Bronchial epithelial cell (primary cell): ENCODE results near the gene UBE2J2. TPM values are rescaled to one million over a fixed set of nuclear protein-coding genes. Genes with fewer than 3 reads are reported as not detected.

Experiments used
- DNase-seq: peaks from one replicate; pipeline ENCODE4 v3.0.0-alpha.2; 2010; ENCODE audit warnings: low read depth
- FAIRE-seq: peaks from 2 replicates; lab custom pipeline; 2011; peaks lifted over from hg19 to GRCh38; lab: Jason Lieb, UNC
- H3K27me3 ChIP-seq: 2 replicates; pipeline ENCODE4 v1.5.1; 2011; ENCODE audit warnings: low read length; ENCODE audit not compliant: control insufficient read depth, insufficient read depth
- H3K36me3 ChIP-seq: 2 replicates; pipeline ENCODE4 v1.5.1; 2011; ENCODE audit warnings: low read length; ENCODE audit not compliant: control insufficient read depth, insufficient read depth
- H3K4me3 ChIP-seq: 2 replicates; pipeline ENCODE4 v1.5.1; 2011; ENCODE audit warnings: mild to moderate bottlenecking, low read depth, low read length, control low read depth
- CTCF ChIP-seq: IDR thresholded peaks from 2 replicates; pipeline ENCODE4 v1.5.1; 2011; ENCODE audit warnings: mild to moderate bottlenecking, moderate library complexity, low read length, control low read depth, inconsistent platforms; ENCODE audit not compliant: insufficient read depth, severe bottlenecking
- total RNA-seq: library from RNA; depleted of rRNA; stranded (reverse); fragments of >200 nt; gene quantifications from 2 replicates; pipeline ENCODE4 v1.2.1, GENCODE V29; 2014

UBE2J2 gene
- total RNA-seq, 1 donor from 2014 or later: 41.3 TPM

GRCh38 chr1:1204998-1205768 is 68.5 kb downstream of the UBE2J2 start:
- FAIRE-seq: no peak
- no peak for TF ChIP-seq CTCF
- H3K4me3 ChIP-seq: no peak overlapping the region

GRCh38 chr1:1204425-1204920 is 69.2 kb downstream of the UBE2J2 start:
- FAIRE-seq (no peak), DNase-seq (no peak)
- TF ChIP-seq CTCF: no peak
- Histone ChIP-seq H3K4me3 (no peak overlapping the region), H3K36me3 (no peaks in the 10 kb centered on the region), H3K27me3 (peaks cover 2% of the 10 kb centered on the region)

More at GRCh38 chr1:1204998-1205768, 68.5 kb downstream of the UBE2J2 start:
- H3K36me3 ChIP-seq: no peaks in the 10 kb centered on the region
- H3K27me3 ChIP-seq: peaks cover 2% of the 10 kb centered on the region
- DNase-seq: no peak

Other genes with a start within 250 kb of the UBE2J2 start
- 9.0 and 14.6 TPM in 2 replicates for gene RNF223, start 199.5 kb downstream of the UBE2J2 start, total RNA-seq
- gene C1orf159, start 157.8 kb downstream of the UBE2J2 start, total RNA-seq: 5.9 and 8.2 TPM in 2 replicates
- not detected in 2 replicates for gene TTLL10, start 100.0 kb downstream of the UBE2J2 start, total RNA-seq
- 1.7 TPM in 1 of 2 replicates, not detected in the other for gene TNFRSF18, start 67.3 kb downstream of the UBE2J2 start, total RNA-seq
- gene TNFRSF4, start 59.7 kb downstream of the UBE2J2 start, total RNA-seq: 0.13 TPM in 1 of 2 replicates, not detected in the other
- 68.2 and 81.3 TPM in 2 replicates for gene SDF4, start 41.9 kb downstream of the UBE2J2 start, total RNA-seq
- gene B3GALT6, start 41.6 kb downstream of the UBE2J2 start, total RNA-seq: 19.1 and 24.5 TPM in 2 replicates
- gene C1QTNF12, start 27.1 kb downstream of the UBE2J2 start, total RNA-seq: 1.3 and 2.7 TPM in 2 replicates
- 0.26 and 0.51 TPM in 2 replicates for gene SCNN1D, start 6.6 kb upstream of the UBE2J2 start, total RNA-seq
- gene ACAP3, start 34.1 kb upstream of the UBE2J2 start, total RNA-seq: 34.0 and 36.4 TPM in 2 replicates
- 15.6 and 20.8 TPM in 2 replicates for gene PUSL1, start 34.7 kb upstream of the UBE2J2 start, total RNA-seq
- 64.9 and 66.3 TPM in 2 replicates for gene INTS11, start 50.8 kb upstream of the UBE2J2 start, total RNA-seq
- gene CPTP, start 50.9 kb upstream of the UBE2J2 start, total RNA-seq: 10.8 and 20.2 TPM in 2 replicates
- gene TAS1R3, start 57.4 kb upstream of the UBE2J2 start, total RNA-seq: 0.26 and 0.38 TPM in 2 replicates
- 208 and 233 TPM in 2 replicates for gene DVL1, start 75.6 kb upstream of the UBE2J2 start, total RNA-seq
- gene MXRA8, start 84.7 kb upstream of the UBE2J2 start, total RNA-seq: 0.51 and 5.0 TPM in 2 replicates
- gene AURKAIP1, start 101.4 kb upstream of the UBE2J2 start, total RNA-seq: 93.5 and 128 TPM in 2 replicates
- gene CCNL2, start 125.5 kb upstream of the UBE2J2 start, total RNA-seq: 119 and 134 TPM in 2 replicates
- 46.3 and 50.4 TPM in 2 replicates for gene MRPL20, start 133.4 kb upstream of the UBE2J2 start, total RNA-seq
- gene ANKRD65, start 147.4 kb upstream of the UBE2J2 start, total RNA-seq: 5.3 and 7.9 TPM in 2 replicates
- gene VWA1, start 161.8 kb upstream of the UBE2J2 start, total RNA-seq: 5.0 and 7.9 TPM in 2 replicates
- gene ATAD3C, start 175.8 kb upstream of the UBE2J2 start, total RNA-seq: 0.26 and 0.77 TPM in 2 replicates
- gene ATAD3B, start 197.9 kb upstream of the UBE2J2 start, total RNA-seq: 19.2 and 24.7 TPM in 2 replicates
- gene ATAD3A, start 238.3 kb upstream of the UBE2J2 start, total RNA-seq: 20.9 and 28.7 TPM in 2 replicates